Fibroblast of lung (primary cell): ENCODE data around the gene SLC26A8. TPM values are rescaled to one million over a fixed set of nuclear protein-coding genes. Genes with fewer than 3 reads are reported as not detected.

Experiments used
- DNase-seq, 2 donors: peaks; one replicate each; pipeline versions ENCODE4 v3.0.0 to v3.0.0-alpha.2; 2010; ENCODE audit warnings: low read depth in 2 of 2
- H2AFZ ChIP-seq: 2 replicates; pipeline ENCODE4 v1.5.1; 2012; ENCODE audit warnings: low read length, control low read depth, inconsistent platforms
- H3K27ac ChIP-seq: 2 replicates; pipeline ENCODE4 v1.5.1; 2011; ENCODE audit warnings: low read length, control low read depth; ENCODE audit not compliant: insufficient read depth
- H3K27me3 ChIP-seq: 2 replicates; pipeline ENCODE4 v1.5.1; 2011; ENCODE audit warnings: mild to moderate bottlenecking, low read length; ENCODE audit not compliant: control insufficient read depth, insufficient read depth
- H3K36me3 ChIP-seq: 2 replicates; pipeline ENCODE4 v1.5.1; 2011; ENCODE audit warnings: low read length; ENCODE audit not compliant: control insufficient read depth, insufficient read depth
- H3K4me1 ChIP-seq: 2 replicates; pipeline ENCODE4 v1.5.1; 2011; ENCODE audit warnings: low read length; ENCODE audit not compliant: control insufficient read depth, insufficient read depth; ENCODE audit errors: extremely low read depth
- H3K4me2 ChIP-seq: 2 replicates; pipeline ENCODE4 v1.5.1; 2011; ENCODE audit warnings: low read length, control low read depth; ENCODE audit not compliant: insufficient read depth; ENCODE audit errors: extremely low read depth
- H3K4me3 ChIP-seq, 4 experiments: fragments of 200-600 bp in 1 of 4; sonication (generic) in 1 of 4; replicated peaks in 1 of 4; 2 replicates each; pipeline ENCODE4 v1.5.1; 2011 to 2016; ENCODE audit warnings: low read length in 4 of 4, low read depth in 3 of 4, mild to moderate bottlenecking in 3 of 4, control low read depth in 2 of 4, inconsistent platforms in 1 of 4, mixed read lengths in 1 of 4; ENCODE audit not compliant: insufficient read depth in 1 of 4; ENCODE audit errors: control extremely low read depth in 1 of 4
- H3K79me2 ChIP-seq: 2 replicates; pipeline ENCODE4 v1.5.1; 2012; ENCODE audit warnings: mild to moderate bottlenecking, low read length, inconsistent platforms; ENCODE audit not compliant: control insufficient read depth, insufficient read depth
- H3K9ac ChIP-seq: 2 replicates; pipeline ENCODE4 v1.5.1; 2011; ENCODE audit warnings: mild to moderate bottlenecking, low read length, control low read depth; ENCODE audit not compliant: insufficient read depth
- H3K9me3 ChIP-seq: 2 replicates; pipeline ENCODE4 v1.5.1; 2012; ENCODE audit warnings: low read depth, low read length; ENCODE audit not compliant: control insufficient read depth, insufficient read depth
- H4K20me1 ChIP-seq: 2 replicates; pipeline ENCODE4 v1.5.1; 2011; ENCODE audit warnings: low read length; ENCODE audit not compliant: control insufficient read depth, insufficient read depth; ENCODE audit errors: extremely low read depth
- EZH2 ChIP-seq: IDR thresholded peaks from 2 replicates; pipeline ENCODE4 v1.5.1; 2012; ENCODE audit warnings: low read length, control low read depth, mild to moderate bottlenecking; ENCODE audit errors: missing control alignments
- polyA plus RNA-seq, 2 donors: library from polyadenylated mRNA; depleted of rRNA in 1 of 2; stranded (reverse) in 1 of 2; unstranded in 1 of 2; fragments of >200 nt; gene quantifications; 2 replicates each; pipeline ENCODE4 v1.2.1, GENCODE V29; 2011 to 2012; ENCODE audit warnings: missing spikeins in 1 of 2
- total RNA-seq: library from RNA; depleted of rRNA; stranded (reverse); fragments of >200 nt; gene quantifications from 2 replicates; pipeline ENCODE4 v1.2.1, GENCODE V29; 2014
- TF ChIP-seq, protein P1 (sequence below), 2 donors: IDR thresholded peaks in 1 of 2; conservative IDR thresholded peaks in 1 of 2; 1 replicate in 1 of 2; 2 replicates in 1 of 2; pipeline ENCODE4 v1.5.1; 2011 to 2012; ENCODE audit warnings: low read length in 2 of 2, control low read depth in 1 of 2, inconsistent platforms in 1 of 2, low read depth in 1 of 2, mild to moderate bottlenecking in 1 of 2

The SLC26A8 gene
- total and polyA plus RNA-seq, 2 donors (not counting 1 experiment from before 2014, with no cell fraction given): not detected

- no peaks in the 10 kb centered on the region for H3K4me1 ChIP-seq
- no peaks in the 10 kb centered on the region for H4K20me1 ChIP-seq
- H3K4me3 ChIP-seq: no peak overlapping the region
- no peak overlapping the region for H3K4me2 ChIP-seq
- no peaks in the 10 kb centered on the region for H3K9me3 ChIP-seq
- no peaks in the 10 kb centered on the region for H3K36me3 ChIP-seq
- H3K27me3 ChIP-seq: no peaks in the 10 kb centered on the region
- H3K9ac ChIP-seq: no peak overlapping the region
- TF ChIP-seq, protein P1, sequence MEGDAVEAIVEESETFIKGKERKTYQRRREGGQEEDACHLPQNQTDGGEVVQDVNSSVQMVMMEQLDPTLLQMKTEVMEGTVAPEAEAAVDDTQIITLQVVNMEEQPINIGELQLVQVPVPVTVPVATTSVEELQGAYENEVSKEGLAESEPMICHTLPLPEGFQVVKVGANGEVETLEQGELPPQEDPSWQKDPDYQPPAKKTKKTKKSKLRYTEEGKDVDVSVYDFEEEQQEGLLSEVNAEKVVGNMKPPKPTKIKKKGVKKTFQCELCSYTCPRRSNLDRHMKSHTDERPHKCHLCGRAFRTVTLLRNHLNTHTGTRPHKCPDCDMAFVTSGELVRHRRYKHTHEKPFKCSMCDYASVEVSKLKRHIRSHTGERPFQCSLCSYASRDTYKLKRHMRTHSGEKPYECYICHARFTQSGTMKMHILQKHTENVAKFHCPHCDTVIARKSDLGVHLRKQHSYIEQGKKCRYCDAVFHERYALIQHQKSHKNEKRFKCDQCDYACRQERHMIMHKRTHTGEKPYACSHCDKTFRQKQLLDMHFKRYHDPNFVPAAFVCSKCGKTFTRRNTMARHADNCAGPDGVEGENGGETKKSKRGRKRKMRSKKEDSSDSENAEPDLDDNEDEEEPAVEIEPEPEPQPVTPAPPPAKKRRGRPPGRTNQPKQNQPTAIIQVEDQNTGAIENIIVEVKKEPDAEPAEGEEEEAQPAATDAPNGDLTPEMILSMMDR (conservative IDR thresholded peaks at IDR 0.05 in 1 of 2, IDR thresholded peaks at IDR 0.05 in 1 of 2; ENCODE audit: low read depth in 1 of 2, low read length in 2 of 2): no peak
- TF ChIP-seq EZH2: no peak
- H2AFZ ChIP-seq: no peak overlapping the region
- no peaks in the 10 kb centered on the region for H3K79me2 ChIP-seq
- DNase-seq: no peak
- H3K27ac ChIP-seq: no peak overlapping the region
Measured at GRCh38 chr6:35925961-35926360, 98.5 kb downstream of the SLC26A8 start.

GRCh38 chr6:35924146-35924545 lies 100.3 kb downstream of the SLC26A8 start:
- Histone ChIP-seq H3K4me3 (no peak overlapping the region), H2AFZ (no peak overlapping the region), H3K36me3 (no peaks in the 10 kb centered on the region), H3K4me1 (no peaks in the 10 kb centered on the region), H3K4me2 (no peak overlapping the region), H3K27me3 (no peaks in the 10 kb centered on the region), H4K20me1 (no peaks in the 10 kb centered on the region), H3K79me2 (peaks cover 15% of the 10 kb centered on the region), H3K27ac (no peak overlapping the region), H3K9me3 (no peaks in the 10 kb centered on the region), H3K9ac (no peak overlapping the region)
- TF ChIP-seq EZH2: no peak
- TF ChIP-seq, protein P1 (conservative IDR thresholded peaks at IDR 0.05 in 1 of 2, IDR thresholded peaks at IDR 0.05 in 1 of 2; ENCODE audit: low read depth in 1 of 2, low read length in 2 of 2): no peak
- DNase-seq: no peak

DNA sequence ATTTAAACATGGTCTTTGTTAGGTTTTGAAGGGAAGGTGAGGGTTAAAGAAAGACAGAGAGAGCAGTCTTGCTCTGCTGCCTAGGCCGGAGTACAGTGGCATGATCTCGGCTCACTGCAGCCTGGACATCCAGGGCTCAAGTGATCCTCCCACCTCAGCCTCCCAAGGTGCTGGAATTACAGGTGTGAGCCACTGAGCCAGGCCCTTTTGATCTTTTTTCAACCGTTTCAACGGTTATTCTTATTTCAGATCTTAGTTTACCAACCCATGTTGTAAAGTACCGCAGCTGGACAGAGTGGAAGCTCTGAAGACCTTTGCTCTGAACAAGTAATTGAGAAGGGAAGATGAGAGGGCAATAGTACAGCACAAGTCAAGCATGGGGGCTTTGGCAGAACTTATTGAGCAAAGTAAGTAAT lies 102.3 kb downstream of the SLC26A8 start:
- no peak overlapping the region for H3K27ac ChIP-seq
- no peak overlapping the region for H3K9ac ChIP-seq
- peaks cover 33% of the 10 kb centered on the region for H3K79me2 ChIP-seq
- no peak for DNase-seq
- no peak overlapping the region for H3K4me2 ChIP-seq
- H3K27me3 ChIP-seq: no peaks in the 10 kb centered on the region
- peak overlapping the region in 1 of 4 experiments; percentile 72 for H3K4me3 ChIP-seq
- H4K20me1 ChIP-seq: no peaks in the 10 kb centered on the region
- TF ChIP-seq, protein P1 (conservative IDR thresholded peaks at IDR 0.05 in 1 of 2, IDR thresholded peaks at IDR 0.05 in 1 of 2; ENCODE audit: low read depth in 1 of 2, low read length in 2 of 2): no peak
- H3K4me1 ChIP-seq: no peaks in the 10 kb centered on the region
- H3K36me3 ChIP-seq: no peaks in the 10 kb centered on the region
- no peaks in the 10 kb centered on the region for H3K9me3 ChIP-seq
- H2AFZ ChIP-seq: no peak overlapping the region
